ENCODE measurements around the gene ODF2.

The ODF2 gene

DNA sequence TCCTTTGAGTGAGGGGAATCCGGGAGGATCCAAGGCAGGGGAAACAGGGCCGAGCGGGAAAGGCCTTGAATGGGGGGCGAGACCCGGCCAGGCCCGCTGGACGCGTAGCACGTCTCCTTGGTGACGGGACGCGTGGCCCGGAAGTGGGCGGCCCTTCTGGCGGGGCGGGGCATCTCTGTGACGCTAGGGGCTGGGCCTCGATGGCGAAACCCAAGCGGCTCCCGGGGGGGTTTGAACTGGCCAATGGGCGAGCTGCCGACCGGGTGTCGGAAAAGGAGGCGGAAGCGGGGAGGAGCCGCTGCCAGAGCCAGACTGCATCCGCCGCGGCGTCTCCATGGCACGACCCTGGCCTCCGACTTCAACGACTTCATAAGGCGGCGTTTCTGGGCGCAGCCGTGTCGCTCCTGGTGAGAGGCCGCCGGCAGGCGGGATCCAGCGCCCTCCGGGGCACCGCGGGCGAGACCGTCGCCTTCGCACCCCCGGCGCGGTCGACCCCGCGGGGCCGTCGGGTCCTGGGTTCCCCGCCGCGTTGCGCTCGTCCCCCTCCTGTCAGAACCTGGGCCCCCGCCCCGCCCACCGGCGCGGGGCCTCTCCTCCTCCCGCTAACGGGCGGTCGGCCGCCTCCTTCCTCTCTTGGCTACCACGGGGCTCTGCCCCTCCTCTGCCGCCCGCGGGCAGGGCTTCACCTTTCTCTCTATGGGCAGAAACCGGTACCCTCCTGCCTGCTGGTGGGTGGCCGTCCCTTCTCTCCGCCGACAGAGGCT, at the start of gene ODF2:
Gene ODF2 (plus strand): TSS at position 158 of the 764 bp plus-strand sequence. CDS start 86 bp downstream, at position 244.
- TF ChIP-seq, protein P1, sequence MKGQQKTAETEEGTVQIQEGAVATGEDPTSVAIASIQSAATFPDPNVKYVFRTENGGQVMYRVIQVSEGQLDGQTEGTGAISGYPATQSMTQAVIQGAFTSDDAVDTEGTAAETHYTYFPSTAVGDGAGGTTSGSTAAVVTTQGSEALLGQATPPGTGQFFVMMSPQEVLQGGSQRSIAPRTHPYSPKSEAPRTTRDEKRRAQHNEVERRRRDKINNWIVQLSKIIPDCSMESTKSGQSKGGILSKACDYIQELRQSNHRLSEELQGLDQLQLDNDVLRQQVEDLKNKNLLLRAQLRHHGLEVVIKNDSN (IDR thresholded peaks at IDR 0.05), result peak; percentile 69
- TF ChIP-seq RAD21 (IDR thresholded peaks at IDR 0.05; ENCODE audit: low read depth), result no peak
- no peak for TF ChIP-seq TCF12 (IDR thresholded peaks at IDR 0.05; ENCODE audit: low read depth)
- no peak; the same call in 1 of the 2 replicates for TF ChIP-seq ZBTB7A (IDR thresholded peaks at IDR 0.05; ENCODE audit: low read depth)
- TF ChIP-seq FOXM1 (IDR thresholded peaks at IDR 0.05; ENCODE audit: borderline replicate concordance, low read depth), result peak; percentile 51
- TF ChIP-seq, protein P2, sequence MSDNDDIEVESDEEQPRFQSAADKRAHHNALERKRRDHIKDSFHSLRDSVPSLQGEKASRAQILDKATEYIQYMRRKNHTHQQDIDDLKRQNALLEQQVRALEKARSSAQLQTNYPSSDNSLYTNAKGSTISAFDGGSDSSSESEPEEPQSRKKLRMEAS (IDR thresholded peaks at IDR 0.05), result peak; percentile 73
- TF ChIP-seq, protein P3, sequence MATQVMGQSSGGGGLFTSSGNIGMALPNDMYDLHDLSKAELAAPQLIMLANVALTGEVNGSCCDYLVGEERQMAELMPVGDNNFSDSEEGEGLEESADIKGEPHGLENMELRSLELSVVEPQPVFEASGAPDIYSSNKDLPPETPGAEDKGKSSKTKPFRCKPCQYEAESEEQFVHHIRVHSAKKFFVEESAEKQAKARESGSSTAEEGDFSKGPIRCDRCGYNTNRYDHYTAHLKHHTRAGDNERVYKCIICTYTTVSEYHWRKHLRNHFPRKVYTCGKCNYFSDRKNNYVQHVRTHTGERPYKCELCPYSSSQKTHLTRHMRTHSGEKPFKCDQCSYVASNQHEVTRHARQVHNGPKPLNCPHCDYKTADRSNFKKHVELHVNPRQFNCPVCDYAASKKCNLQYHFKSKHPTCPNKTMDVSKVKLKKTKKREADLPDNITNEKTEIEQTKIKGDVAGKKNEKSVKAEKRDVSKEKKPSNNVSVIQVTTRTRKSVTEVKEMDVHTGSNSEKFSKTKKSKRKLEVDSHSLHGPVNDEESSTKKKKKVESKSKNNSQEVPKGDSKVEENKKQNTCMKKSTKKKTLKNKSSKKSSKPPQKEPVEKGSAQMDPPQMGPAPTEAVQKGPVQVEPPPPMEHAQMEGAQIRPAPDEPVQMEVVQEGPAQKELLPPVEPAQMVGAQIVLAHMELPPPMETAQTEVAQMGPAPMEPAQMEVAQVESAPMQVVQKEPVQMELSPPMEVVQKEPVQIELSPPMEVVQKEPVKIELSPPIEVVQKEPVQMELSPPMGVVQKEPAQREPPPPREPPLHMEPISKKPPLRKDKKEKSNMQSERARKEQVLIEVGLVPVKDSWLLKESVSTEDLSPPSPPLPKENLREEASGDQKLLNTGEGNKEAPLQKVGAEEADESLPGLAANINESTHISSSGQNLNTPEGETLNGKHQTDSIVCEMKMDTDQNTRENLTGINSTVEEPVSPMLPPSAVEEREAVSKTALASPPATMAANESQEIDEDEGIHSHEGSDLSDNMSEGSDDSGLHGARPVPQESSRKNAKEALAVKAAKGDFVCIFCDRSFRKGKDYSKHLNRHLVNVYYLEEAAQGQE (IDR thresholded peaks at IDR 0.05; ENCODE audit: low read depth), result no peak
- TF ChIP-seq CEBPB (IDR thresholded peaks at IDR 0.05), result peak; percentile 77; the same call in 1 of the 2 replicates
- peak; percentile 76 for TF ChIP-seq CREB1 (IDR thresholded peaks at IDR 0.05; ENCODE audit: low read depth)
- TF ChIP-seq NFIC (IDR thresholded peaks at IDR 0.05), result no peak
- peak; percentile 45; the same call in 1 of the 2 replicates for TF ChIP-seq YY1 (IDR thresholded peaks at IDR 0.05; ENCODE audit: low read depth)
- TF ChIP-seq EP300 (IDR thresholded peaks at IDR 0.05; ENCODE audit: borderline replicate concordance), result 0 out of 2 replicates have a peak, but pooled peaks have one; percentile 10
- peak; percentile 75 for TF ChIP-seq TAF1 (IDR thresholded peaks at IDR 0.05; ENCODE audit: low read depth)

DNA sequence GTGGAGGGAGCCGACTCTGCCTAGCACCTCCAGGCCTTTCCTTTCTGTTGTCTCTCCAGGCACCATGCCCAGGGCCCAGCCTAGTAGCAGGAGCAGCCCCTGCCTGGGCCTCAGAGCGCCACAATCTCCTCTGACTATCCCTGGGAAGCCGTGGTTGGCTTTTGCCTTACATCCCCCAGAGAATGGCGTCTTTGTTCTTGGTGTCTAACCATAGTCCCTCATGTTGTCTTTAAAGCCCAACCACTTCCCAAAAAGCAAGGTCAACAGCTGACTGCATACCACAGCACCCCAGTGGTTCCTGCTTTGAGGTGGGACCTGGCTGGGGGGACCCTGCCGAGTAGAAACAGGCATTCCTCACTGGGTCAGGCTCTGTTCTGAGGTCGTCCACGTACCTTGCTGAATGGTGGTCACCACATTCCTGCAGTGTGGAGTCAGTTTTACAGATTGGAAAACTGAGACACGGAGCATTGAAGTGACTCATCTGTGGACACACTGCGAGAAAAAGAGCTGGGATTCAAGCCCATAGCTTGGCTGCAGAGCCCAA, 48.9 kb upstream of the ODF2 start:
- TF ChIP-seq FOXM1 (IDR thresholded peaks at IDR 0.05; ENCODE audit: borderline replicate concordance, low read depth) (no peak), TEAD4 (IDR thresholded peaks at IDR 0.05) (no peak)
- TF ChIP-seq, protein P2 (IDR thresholded peaks at IDR 0.05), result no peak

DNA sequence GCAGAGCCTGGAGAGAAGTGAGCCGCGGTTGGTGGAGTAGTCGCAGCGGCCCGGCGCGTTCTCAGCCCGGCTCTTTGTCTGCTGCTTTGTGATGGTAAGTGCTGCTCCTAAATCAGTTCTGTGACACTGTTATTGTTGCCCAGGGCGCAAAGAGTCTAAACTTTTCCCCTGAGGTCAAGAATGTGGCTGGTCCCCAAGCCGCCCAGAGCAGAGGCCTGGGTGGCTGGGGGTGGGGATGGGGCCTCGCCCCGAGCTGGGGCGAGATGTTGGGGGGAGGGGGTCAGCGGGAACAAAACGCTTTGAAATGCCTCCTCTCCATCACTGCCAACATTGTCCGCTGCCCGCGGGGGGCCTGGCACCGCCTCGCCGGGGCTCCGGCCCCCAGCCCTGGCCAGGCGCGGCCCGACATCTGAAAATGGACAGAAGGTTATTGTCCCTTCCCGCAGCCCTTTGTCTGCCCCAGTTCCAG, 46.8 kb upstream of the ODF2 start:
- no peak for TF ChIP-seq CREB1 (IDR thresholded peaks at IDR 0.05; ENCODE audit: low read depth)
- TF ChIP-seq NFIC (IDR thresholded peaks at IDR 0.05), result no peak
- no peak for TF ChIP-seq TCF12 (IDR thresholded peaks at IDR 0.05; ENCODE audit: low read depth)
- TF ChIP-seq, protein P2 (IDR thresholded peaks at IDR 0.05), result no peak
- no peak for TF ChIP-seq EP300 (IDR thresholded peaks at IDR 0.05; ENCODE audit: borderline replicate concordance)
- TF ChIP-seq ZBTB7A (IDR thresholded peaks at IDR 0.05; ENCODE audit: low read depth), result no peak
- TF ChIP-seq TEAD4 (IDR thresholded peaks at IDR 0.05), result no peak

DNA sequence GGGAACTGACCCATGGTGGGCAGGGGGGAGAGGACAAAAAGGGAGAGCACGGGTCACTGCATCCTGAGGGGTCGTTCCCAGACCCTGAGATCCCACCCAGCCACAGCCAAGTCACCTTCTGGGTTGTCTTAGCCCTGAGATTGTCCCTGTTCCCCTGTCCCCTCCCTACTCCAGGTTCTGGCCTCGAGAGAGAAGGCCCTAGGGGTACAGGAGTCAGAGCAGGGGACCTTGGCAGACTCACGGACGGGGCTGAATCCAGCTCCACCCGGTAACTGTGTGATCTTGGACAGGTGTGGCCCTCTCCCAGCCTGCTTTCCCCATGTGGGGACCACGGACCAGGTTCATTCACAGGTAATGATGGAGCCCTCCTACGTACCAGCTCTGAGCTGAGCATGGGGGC, 46.4 kb upstream of the ODF2 start:
- TF ChIP-seq EP300 (IDR thresholded peaks at IDR 0.05; ENCODE audit: borderline replicate concordance) (no peak), TEAD4 (IDR thresholded peaks at IDR 0.05) (no peak), TCF12 (IDR thresholded peaks at IDR 0.05; ENCODE audit: low read depth) (no peak), YY1 (IDR thresholded peaks at IDR 0.05; ENCODE audit: low read depth) (no peak), FOXM1 (IDR thresholded peaks at IDR 0.05; ENCODE audit: borderline replicate concordance, low read depth) (no peak), CREB1 (IDR thresholded peaks at IDR 0.05; ENCODE audit: low read depth) (no peak), CEBPB (IDR thresholded peaks at IDR 0.05) (no peak), RAD21 (IDR thresholded peaks at IDR 0.05; ENCODE audit: low read depth) (no peak), TAF1 (IDR thresholded peaks at IDR 0.05; ENCODE audit: low read depth) (no peak), EGR1 (IDR thresholded peaks at IDR 0.05) (no peak), NFIC (IDR thresholded peaks at IDR 0.05) (no peak), ZBTB7A (IDR thresholded peaks at IDR 0.05; ENCODE audit: low read depth) (no peak)
- TF ChIP-seq, protein P2 (IDR thresholded peaks at IDR 0.05), result no peak
- TF ChIP-seq, protein P3 (IDR thresholded peaks at IDR 0.05; ENCODE audit: low read depth), result no peak
- TF ChIP-seq, protein P1 (IDR thresholded peaks at IDR 0.05), result no peak

DNA sequence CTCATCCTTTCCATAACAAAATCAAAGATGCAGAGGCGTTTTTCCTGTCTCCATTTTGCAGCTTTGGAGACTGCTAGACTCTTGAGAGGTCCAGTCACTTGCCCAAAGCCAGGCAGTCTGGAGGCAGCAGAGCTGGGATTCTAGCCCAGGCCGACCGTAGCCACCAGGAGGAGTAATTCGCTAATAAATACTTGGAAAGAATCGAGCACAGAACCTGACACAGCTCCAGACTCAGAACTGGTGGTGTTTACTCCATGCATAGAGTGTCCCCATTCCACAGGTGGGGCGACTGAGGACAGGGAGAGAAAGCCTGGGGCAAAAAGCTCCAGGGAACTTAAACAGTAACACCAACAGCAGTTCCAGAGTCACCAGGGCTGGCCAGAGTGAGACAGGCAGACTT, 45.8 kb upstream of the ODF2 start:
- TF ChIP-seq, protein P1 (IDR thresholded peaks at IDR 0.05), result no peak
- TF ChIP-seq CREB1 (IDR thresholded peaks at IDR 0.05; ENCODE audit: low read depth), result no peak
- TF ChIP-seq, protein P3 (IDR thresholded peaks at IDR 0.05; ENCODE audit: low read depth), result no peak
- no peak for TF ChIP-seq EP300 (IDR thresholded peaks at IDR 0.05; ENCODE audit: borderline replicate concordance)
- TF ChIP-seq CEBPB (IDR thresholded peaks at IDR 0.05), result no peak
- no peak for TF ChIP-seq TAF1 (IDR thresholded peaks at IDR 0.05; ENCODE audit: low read depth)
- no peak for TF ChIP-seq EGR1 (IDR thresholded peaks at IDR 0.05)
- no peak for TF ChIP-seq RAD21 (IDR thresholded peaks at IDR 0.05; ENCODE audit: low read depth)
- no peak for TF ChIP-seq YY1 (IDR thresholded peaks at IDR 0.05; ENCODE audit: low read depth)
- TF ChIP-seq, protein P2 (IDR thresholded peaks at IDR 0.05), result no peak
- no peak for TF ChIP-seq NFIC (IDR thresholded peaks at IDR 0.05)
- TF ChIP-seq TCF12 (IDR thresholded peaks at IDR 0.05; ENCODE audit: low read depth), result no peak
